ENCODE measurements around the gene NKAPD1.

The NKAPD1 gene

GRCh38 chr11:112100462-112100861 is 26.4 kb downstream of the NKAPD1 start:
- TF ChIP-seq JUND (IDR thresholded peaks at IDR 0.05; ENCODE audit: low read depth): no peak
- no peak for DNase-seq (ENCODE audit: low read depth in 1 of 2, low spot score in 1 of 2)
- in situ Hi-C loops (cut with HindIII; ENCODE audit: low pct_unique_long_range_greater_than_20kb, low sequenced_read_pairs): no loop called here

- TF ChIP-seq JUND (IDR thresholded peaks at IDR 0.05; ENCODE audit: low read depth): no peak
- DNase-seq (ENCODE audit: low read depth in 1 of 2, low spot score in 1 of 2): no peak
- in situ Hi-C loops (cut with HindIII; ENCODE audit: low pct_unique_long_range_greater_than_20kb, low sequenced_read_pairs): no loop called here
These were observed 29.3 kb downstream of the NKAPD1 start for GRCh38 chr11:112103446-112103845.

- in situ Hi-C loops (cut with HindIII; ENCODE audit: low pct_unique_long_range_greater_than_20kb, low sequenced_read_pairs): no loop called here
- no peak for DNase-seq (ENCODE audit: low read depth in 1 of 2, low spot score in 1 of 2)
- TF ChIP-seq JUND (IDR thresholded peaks at IDR 0.05; ENCODE audit: low read depth): no peak
These were observed 32.0 kb downstream of the NKAPD1 start for GRCh38 chr11:112106070-112106469.

- DNase-seq (ENCODE audit: low read depth in 1 of 2, low spot score in 1 of 2): peak; percentile 39 to 79
- TF ChIP-seq JUND (IDR thresholded peaks at IDR 0.05; ENCODE audit: low read depth): no peak
- in situ Hi-C loops (cut with HindIII; ENCODE audit: low pct_unique_long_range_greater_than_20kb, low sequenced_read_pairs): no loop called here
These were observed 39.7 kb downstream of the NKAPD1 start for GRCh38 chr11:112113539-112114457.

- in situ Hi-C loops (cut with HindIII; ENCODE audit: low pct_unique_long_range_greater_than_20kb, low sequenced_read_pairs): no loop called here
- DNase-seq (ENCODE audit: low read depth in 1 of 2, low spot score in 1 of 2): no peak
- TF ChIP-seq JUND (IDR thresholded peaks at IDR 0.05; ENCODE audit: low read depth): no peak
These were observed 40.4 kb downstream of the NKAPD1 start for GRCh38 chr11:112114460-112114859.

GRCh38 chr11:112115386-112115785 is 41.3 kb downstream of the NKAPD1 start:
- in situ Hi-C loops (cut with HindIII; ENCODE audit: low pct_unique_long_range_greater_than_20kb, low sequenced_read_pairs): no loop called here
- TF ChIP-seq JUND (IDR thresholded peaks at IDR 0.05; ENCODE audit: low read depth): no peak
- no peak for DNase-seq (ENCODE audit: low read depth in 1 of 2, low spot score in 1 of 2)

DNA sequence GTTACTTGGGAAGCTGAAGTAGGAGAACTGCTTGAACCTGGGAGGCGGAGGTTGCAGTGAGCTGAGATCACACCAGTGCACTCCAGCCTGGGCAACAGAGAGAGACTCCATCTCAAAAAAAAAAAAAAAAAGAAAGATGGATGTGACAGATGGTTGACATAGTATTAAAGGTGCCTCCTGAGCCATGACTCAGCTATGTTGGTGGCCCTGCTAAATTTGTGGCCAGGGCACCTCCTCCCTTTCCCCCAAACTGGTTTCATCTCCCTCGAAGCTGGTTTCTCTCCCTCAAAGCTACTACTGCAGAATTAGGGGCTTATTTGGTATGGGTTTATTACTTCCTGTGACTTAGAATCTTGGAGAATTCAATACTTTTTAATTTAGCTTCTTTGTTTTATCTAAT is 44.1 kb downstream of the NKAPD1 start:
- no peak for TF ChIP-seq JUND (IDR thresholded peaks at IDR 0.05; ENCODE audit: low read depth)
- in situ Hi-C loops (cut with HindIII; ENCODE audit: low pct_unique_long_range_greater_than_20kb, low sequenced_read_pairs): no loop called here
- no peak for DNase-seq (ENCODE audit: low read depth in 1 of 2, low spot score in 1 of 2)

DNA sequence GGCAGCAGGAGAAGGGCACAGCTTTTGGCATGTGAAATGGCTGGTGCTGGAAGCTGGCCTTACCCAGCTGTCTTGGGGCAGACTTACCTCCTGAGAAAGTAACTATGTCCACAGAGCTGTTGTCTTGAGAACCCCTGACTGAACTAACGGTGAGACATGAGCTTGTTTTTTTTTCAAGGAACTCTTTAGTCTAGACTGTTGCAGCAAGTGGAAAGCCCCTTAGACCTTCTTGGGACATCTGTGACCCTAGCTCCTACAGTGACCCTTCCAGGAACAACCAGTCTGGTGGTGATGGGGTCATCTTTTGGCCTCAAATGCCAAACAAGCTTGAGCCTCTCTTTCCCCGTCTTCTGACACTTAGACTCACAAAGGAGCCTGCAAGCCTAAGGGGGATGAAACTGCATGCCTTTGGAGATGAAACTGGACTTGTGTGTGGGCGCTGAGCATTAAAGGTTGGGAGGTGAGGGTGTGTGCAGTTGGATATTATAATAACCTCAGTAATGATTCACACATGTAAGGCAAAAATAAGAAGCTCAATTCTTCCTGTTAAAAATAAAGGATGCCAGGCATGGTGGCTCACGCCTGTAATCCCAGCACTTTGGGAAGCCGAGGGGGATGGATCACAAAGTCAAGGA is 48.0 kb downstream of the NKAPD1 start:
- in situ Hi-C loops (cut with HindIII; ENCODE audit: low pct_unique_long_range_greater_than_20kb, low sequenced_read_pairs): no loop called here
- no peak for DNase-seq (ENCODE audit: low read depth in 1 of 2, low spot score in 1 of 2)
- no peak for TF ChIP-seq JUND (IDR thresholded peaks at IDR 0.05; ENCODE audit: low read depth)

- in situ Hi-C loops (cut with HindIII; ENCODE audit: low pct_unique_long_range_greater_than_20kb, low sequenced_read_pairs): no loop called here
- TF ChIP-seq JUND (IDR thresholded peaks at IDR 0.05; ENCODE audit: low read depth): no peak
- DNase-seq (ENCODE audit: low read depth in 1 of 2, low spot score in 1 of 2): no peak
These were observed 49.0 kb downstream of the NKAPD1 start for GRCh38 chr11:112123129-112123528.

- in situ Hi-C loops (cut with HindIII; ENCODE audit: low pct_unique_long_range_greater_than_20kb, low sequenced_read_pairs): no loop called here
- TF ChIP-seq JUND (IDR thresholded peaks at IDR 0.05; ENCODE audit: low read depth): no peak
- DNase-seq (ENCODE audit: low read depth in 1 of 2, low spot score in 1 of 2): no peak
These were observed 53.0 kb downstream of the NKAPD1 start for GRCh38 chr11:112127056-112127455.

GRCh38 chr11:112128483-112129121 is 54.5 kb downstream of the NKAPD1 start:
- TF ChIP-seq JUND (IDR thresholded peaks at IDR 0.05; ENCODE audit: low read depth): no peak
- in situ Hi-C loops (cut with HindIII; ENCODE audit: low pct_unique_long_range_greater_than_20kb, low sequenced_read_pairs): no loop called here
- peak in 1 of 2 experiments; percentile 75 for DNase-seq (ENCODE audit: low read depth in 1 of 2, low spot score in 1 of 2)

- in situ Hi-C loops (cut with HindIII; ENCODE audit: low pct_unique_long_range_greater_than_20kb, low sequenced_read_pairs): no loop called here
- no peak for TF ChIP-seq JUND (IDR thresholded peaks at IDR 0.05; ENCODE audit: low read depth)
- DNase-seq (ENCODE audit: low read depth in 1 of 2, low spot score in 1 of 2): no peak
These were observed 55.6 kb downstream of the NKAPD1 start for GRCh38 chr11:112129656-112130055.

- no peak for TF ChIP-seq JUND (IDR thresholded peaks at IDR 0.05; ENCODE audit: low read depth)
- DNase-seq (ENCODE audit: low read depth in 1 of 2, low spot score in 1 of 2): no peak
- in situ Hi-C loops (cut with HindIII; ENCODE audit: low pct_unique_long_range_greater_than_20kb, low sequenced_read_pairs): no loop called here
These were observed 58.6 kb downstream of the NKAPD1 start for GRCh38 chr11:112132737-112133136.
